ENCODE data around the gene PLA2G4A.

- TF ChIP-seq POLR2A (IDR thresholded peaks at IDR 0.05) (no peak), CTCF (IDR thresholded peaks at IDR 0.05) (no peak), EP300 (IDR thresholded peaks at IDR 0.05) (no peak)
These were observed 170.8 kb downstream of the PLA2G4A start for GRCh38 chr1:186999506-186999905.

All from sigmoid colon (tissue), 4 donors.